Effector memory CD8-positive, alpha-beta T cell (primary cell): ENCODE results near the gene ELOVL5.
A peak's percentile ranks its signal among the peaks of the same experiment; 100 is the strongest.
"Not testable (repeated sequence)": the region's sequence is repeated elsewhere in the genome, so short reads cannot be mapped to it uniquely, and the experiment has no call there.

Experiments
- ATAC-seq: fragments of 150-1000 bp; cut with Tn5 transposase; replicated peaks from 2 replicates; pipeline ENCODE4 v1.10.0; 2021; ENCODE audit warnings: mild to moderate bottlenecking, moderate library complexity
- DNase-seq, 3 experiments: peaks; one replicate each; pipeline ENCODE4 v3.0.0; 2021
- H3K27ac Mint-ChIP-seq, 2 donors: one replicate each; pipeline ENCODE4 v1.8.0; 2022; ENCODE audit warnings: mild to moderate bottlenecking in 2 of 2, mixed read lengths in 2 of 2, moderate library complexity in 2 of 2
- H3K27me3 Mint-ChIP-seq, 2 donors: one replicate each; pipeline ENCODE4 v1.8.0; 2022; ENCODE audit warnings: mixed read lengths in 2 of 2
- H3K36me3 Mint-ChIP-seq: one replicate; pipeline ENCODE4 v1.8.0; 2022; ENCODE audit warnings: mild to moderate bottlenecking, moderate library complexity, mixed read lengths; ENCODE audit not compliant: insufficient read depth
- H3K4me1 Mint-ChIP-seq, 2 donors: one replicate each; pipeline ENCODE4 v1.8.0; 2022; ENCODE audit warnings: low read depth in 2 of 2, mixed read lengths in 2 of 2
- H3K4me3 Mint-ChIP-seq, 2 donors: one replicate each; pipeline ENCODE4 v1.8.0; 2022; ENCODE audit warnings: mild to moderate bottlenecking in 2 of 2, mixed read lengths in 2 of 2, moderate library complexity in 2 of 2
- H3K9me3 Mint-ChIP-seq, 2 donors: one replicate each; pipeline ENCODE4 v1.8.0; 2022; ENCODE audit warnings: mixed read lengths in 2 of 2
- total RNA-seq, 9 experiments: gene quantifications; one replicate each; lab custom pipeline; 2026; lab: John Stamatoyannopoulos, UW

Gene ELOVL5, protein sequence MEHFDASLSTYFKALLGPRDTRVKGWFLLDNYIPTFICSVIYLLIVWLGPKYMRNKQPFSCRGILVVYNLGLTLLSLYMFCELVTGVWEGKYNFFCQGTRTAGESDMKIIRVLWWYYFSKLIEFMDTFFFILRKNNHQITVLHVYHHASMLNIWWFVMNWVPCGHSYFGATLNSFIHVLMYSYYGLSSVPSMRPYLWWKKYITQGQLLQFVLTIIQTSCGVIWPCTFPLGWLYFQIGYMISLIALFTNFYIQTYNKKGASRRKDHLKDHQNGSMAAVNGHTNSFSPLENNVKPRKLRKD
- 116 to 227 (median 148) reads per million in 9 experiments for total RNA-seq

DNA sequence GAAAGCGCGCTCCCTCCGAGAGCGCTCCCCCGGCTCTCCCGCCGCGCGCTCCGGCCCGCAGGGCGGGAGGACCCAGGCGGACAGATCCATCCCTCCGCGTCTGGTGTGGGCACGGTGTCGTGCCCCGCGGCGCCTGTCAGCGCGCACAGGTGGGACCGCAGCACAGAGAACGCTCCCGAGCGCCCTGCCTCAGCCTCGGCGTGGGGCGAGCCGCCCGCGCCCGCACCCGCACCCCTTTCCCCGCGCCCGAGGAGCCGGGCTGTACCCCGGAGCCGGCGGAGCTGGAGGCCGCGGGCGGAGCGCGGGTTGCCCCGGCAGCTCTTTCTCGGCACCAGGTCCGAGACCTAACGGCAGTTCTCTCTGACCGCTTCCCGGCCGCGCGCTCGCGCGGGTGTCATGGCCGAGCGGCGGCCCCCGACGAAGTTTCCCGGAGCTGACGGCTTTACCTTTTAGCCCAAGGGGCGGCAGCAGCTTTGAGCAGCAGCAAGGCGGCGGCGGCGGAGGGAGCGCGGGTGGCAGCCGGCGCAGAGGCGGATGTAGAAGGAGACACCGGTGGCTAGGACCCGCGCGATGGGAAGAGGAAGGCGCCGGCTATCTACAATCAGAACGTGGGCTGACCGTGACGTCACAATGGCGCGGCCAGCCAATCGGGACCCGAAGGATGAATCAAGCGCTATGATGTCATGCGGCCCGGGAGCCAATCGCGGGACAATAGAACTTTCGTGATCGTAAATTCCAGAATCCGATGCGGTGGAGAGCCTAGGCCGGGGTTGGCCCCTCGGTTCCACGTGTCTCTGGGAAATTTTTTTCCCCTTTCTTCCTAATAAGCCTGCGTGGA, at the start of gene ELOVL5:
TSS of gene ELOVL5 (minus strand) at position 580 of the 838 bp plus-strand sequence. CDS start 53,251 bp downstream, outside the sequence.
- Mint-ChIP-seq H3K36me3 (peaks cover 48% of the 10 kb centered on the region), H3K4me3 (peak within 1 kb of the TSS; percentile 86 to 93), H3K4me1 (peaks cover 42 to 50% of the 10 kb centered on the region in 2 donors), H3K27me3 (no peaks in the 10 kb centered on the region), H3K27ac (peak within 1 kb of the TSS; percentile 89 to 96), H3K9me3 (no peaks in the 10 kb centered on the region)
- peak; percentile 96 for DNase-seq
- ATAC-seq = peak; percentile 81

DNA sequence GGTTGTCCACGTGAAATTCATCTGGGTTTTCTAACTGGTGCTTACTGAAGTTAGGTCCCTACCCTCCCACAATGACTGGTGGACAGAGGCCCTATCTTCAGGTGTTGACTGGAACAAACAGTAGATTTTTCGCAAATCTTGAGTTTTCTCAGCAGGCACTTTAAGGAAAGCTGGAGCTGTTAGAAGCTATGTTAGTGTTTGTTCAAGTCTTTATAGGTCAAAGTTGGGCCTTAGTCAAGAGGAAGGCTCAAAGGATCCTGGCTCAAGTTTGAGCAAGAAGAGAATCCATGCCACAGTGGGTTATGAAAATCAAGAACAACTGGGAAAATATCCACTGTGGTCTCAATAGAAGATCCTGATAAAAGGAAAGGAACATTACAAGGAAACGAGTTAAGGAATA, 48.5 kb upstream of the ELOVL5 start:
- no peaks in the 10 kb centered on the region for H3K9me3 Mint-ChIP-seq
- no peak for ATAC-seq
- H3K27ac Mint-ChIP-seq = no peak overlapping the region
- no peak for DNase-seq
- H3K36me3 Mint-ChIP-seq = no peaks in the 10 kb centered on the region
- H3K4me3 Mint-ChIP-seq = no peak overlapping the region
- H3K4me1 Mint-ChIP-seq = no peaks in the 10 kb centered on the region
- H3K27me3 Mint-ChIP-seq = no peaks in the 10 kb centered on the region

DNA sequence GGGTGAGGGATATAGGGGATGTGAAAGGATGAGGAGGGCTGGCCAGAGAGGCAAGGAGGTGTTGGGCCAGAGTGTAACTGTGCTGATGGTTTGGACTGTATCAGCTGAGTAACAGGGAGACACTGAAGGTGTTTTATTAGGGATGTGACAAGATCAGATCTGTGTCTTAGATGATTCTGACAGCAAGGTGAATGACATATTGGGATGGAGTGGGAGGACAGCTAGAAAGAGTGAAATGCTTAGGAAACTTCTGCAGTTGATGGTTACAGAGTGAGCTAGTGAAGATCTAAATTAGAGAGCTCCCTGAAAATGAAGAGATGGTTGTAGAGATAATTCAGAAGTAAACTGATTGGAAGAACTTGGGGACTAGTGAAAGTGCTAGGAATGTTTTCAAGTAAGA, 47.2 kb upstream of the ELOVL5 start:
- Mint-ChIP-seq H3K27me3 (no peaks in the 10 kb centered on the region), H3K4me3 (no peak overlapping the region), H3K36me3 (no peaks in the 10 kb centered on the region), H3K27ac (no peak overlapping the region), H3K9me3 (no peaks in the 10 kb centered on the region), H3K4me1 (no peaks in the 10 kb centered on the region)
- ATAC-seq = no peak
- DNase-seq = no peak

DNA sequence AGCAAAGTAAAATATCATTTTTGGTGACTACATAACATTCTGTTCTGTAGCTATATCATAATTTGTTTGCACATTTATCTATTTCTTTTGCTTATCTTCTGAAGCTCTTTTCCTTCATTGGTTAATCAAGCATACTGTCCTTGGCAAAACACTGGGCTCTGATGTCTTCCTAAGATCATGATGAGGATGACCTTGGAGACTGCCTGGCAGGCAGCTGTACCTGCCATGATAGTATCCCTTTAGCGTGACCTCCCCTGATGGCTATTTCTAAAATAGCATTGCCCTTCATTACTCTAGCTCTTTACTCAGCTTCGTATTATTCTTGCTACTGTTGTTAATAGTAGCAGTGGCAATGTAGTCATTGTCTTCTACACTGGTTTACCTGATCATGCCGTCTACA, 46.0 kb upstream of the ELOVL5 start:
- Mint-ChIP-seq H3K27ac (no peak overlapping the region), H3K9me3 (no peaks in the 10 kb centered on the region), H3K4me1 (no peaks in the 10 kb centered on the region), H3K4me3 (no peak overlapping the region), H3K36me3 (no peaks in the 10 kb centered on the region), H3K27me3 (no peaks in the 10 kb centered on the region)
- peak; percentile 26 for ATAC-seq
- DNase-seq = no peak

DNA sequence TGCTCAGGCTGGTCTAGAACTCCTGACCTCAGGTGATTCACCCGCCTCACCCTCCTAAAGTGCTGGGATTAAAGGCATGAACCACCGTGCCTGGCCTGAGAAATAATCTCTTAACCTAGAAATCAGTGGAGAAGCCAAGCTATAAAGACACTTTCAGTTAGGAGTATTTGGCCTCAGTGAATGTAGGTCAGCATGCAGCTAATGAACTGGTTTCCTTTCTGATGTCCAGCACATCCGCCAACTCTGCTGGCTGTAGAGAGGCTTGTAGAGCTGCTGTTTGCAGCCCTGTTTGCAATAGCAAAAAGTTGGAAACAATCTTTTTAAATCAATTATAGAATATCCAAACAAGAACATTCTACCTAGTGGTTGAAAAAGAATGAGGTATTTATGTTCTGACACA, 42.4 kb upstream of the ELOVL5 start:
- H3K27me3 Mint-ChIP-seq = peaks cover 0 to 9% of the 10 kb centered on the region in 2 donors
- no peak overlapping the region for H3K27ac Mint-ChIP-seq
- no peaks in the 10 kb centered on the region for H3K4me1 Mint-ChIP-seq
- no peaks in the 10 kb centered on the region for H3K36me3 Mint-ChIP-seq
- no peak overlapping the region for H3K4me3 Mint-ChIP-seq
- H3K9me3 Mint-ChIP-seq = no peaks in the 10 kb centered on the region
- no peak for ATAC-seq
- no peak for DNase-seq

DNA sequence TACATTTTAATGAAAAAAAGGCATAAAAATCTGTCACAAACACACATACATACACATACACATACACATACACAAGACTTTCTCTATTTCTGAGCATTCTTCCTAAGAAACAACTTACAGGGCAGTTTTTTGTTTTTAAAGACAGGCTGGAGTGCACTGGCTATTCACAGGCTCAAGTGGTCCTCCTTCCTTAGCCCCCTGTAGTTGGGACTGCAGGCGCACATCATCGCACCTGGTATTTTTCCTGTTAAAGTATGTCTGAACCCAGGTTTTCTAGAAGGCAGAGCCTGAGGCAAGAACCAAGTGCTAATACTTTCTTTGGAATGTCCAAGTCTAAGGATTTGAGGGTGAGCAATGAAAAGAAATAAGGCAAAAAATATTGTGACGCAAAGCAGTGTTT, 41.3 kb upstream of the ELOVL5 start:
- Mint-ChIP-seq H3K4me3 (no peak overlapping the region), H3K9me3 (no peaks in the 10 kb centered on the region), H3K27me3 (peaks cover 10 to 20% of the 10 kb centered on the region in 2 donors), H3K4me1 (no peaks in the 10 kb centered on the region), H3K36me3 (no peaks in the 10 kb centered on the region), H3K27ac (no peak overlapping the region)
- no peak for ATAC-seq
- DNase-seq = no peak

DNA sequence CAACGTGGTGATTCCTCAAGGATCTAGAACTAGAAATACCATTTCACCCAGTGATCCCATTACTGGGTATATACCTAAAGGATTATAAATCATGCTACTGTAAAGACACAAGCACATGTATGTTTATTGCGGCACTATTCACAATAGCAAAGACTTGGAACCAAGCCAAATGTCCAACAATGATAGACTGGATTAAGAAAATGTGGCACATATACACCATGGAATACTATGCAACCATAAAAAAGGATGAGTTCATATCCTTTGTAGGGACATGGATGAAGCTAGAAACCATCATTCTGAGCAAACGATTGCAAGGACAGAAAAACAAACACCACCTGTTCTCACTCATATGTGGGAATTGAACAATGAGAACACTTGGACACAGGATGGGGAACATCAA, 39.9 kb upstream of the ELOVL5 start:
- ATAC-seq, DNase-seq, H3K27ac Mint-ChIP-seq, H3K36me3 Mint-ChIP-seq, H3K4me1 Mint-ChIP-seq, H3K4me3 Mint-ChIP-seq, H3K9me3 Mint-ChIP-seq: not testable (repeated sequence)
- peaks cover 22 to 34% of the 10 kb centered on the region in 2 donors for H3K27me3 Mint-ChIP-seq

DNA sequence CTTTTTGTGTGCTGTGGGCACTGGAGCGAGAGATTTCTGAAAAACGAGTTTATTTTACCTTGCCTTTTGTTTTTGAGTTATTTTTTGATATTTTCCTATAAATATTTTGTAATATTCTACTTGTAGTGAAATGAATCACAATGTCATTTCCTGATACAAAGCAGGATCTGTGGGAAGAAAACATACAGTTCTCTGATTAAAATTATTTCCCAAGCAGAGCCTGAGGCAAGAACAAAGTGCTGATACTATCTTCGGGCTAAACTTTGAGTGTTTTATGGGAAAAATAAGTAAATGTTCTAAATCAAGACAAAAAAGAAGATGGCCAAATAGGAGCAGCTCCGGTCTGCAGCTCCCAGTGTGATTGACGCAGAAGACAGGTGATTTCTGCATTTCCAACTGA, 33.7 kb upstream of the ELOVL5 start:
- DNase-seq (no peak), ATAC-seq (no peak)
- Mint-ChIP-seq H3K9me3 (no peaks in the 10 kb centered on the region), H3K4me3 (no peak overlapping the region), H3K4me1 (no peaks in the 10 kb centered on the region), H3K27me3 (peaks cover 33 to 49% of the 10 kb centered on the region in 2 donors), H3K36me3 (no peaks in the 10 kb centered on the region), H3K27ac (no peak overlapping the region)

DNA sequence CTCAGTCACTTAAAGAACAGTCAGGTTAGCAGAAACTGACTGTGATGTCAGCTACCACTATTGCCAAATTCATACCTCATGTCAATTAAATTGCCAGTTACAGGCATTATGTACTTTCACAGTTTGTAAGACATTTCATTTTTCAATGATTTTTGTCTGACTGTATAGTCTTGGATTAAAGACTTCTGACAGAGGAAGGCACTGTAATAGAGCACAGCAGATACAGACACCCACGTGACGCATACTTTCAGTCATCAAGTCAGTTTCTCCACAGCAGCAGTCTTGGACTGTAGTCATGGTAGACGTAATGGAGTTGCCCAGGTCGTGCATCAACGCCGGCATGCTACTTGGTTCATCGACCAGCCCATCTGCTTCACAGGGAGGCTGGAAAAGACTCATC, 29.5 kb upstream of the ELOVL5 start:
- Mint-ChIP-seq H3K27ac (no peak overlapping the region), H3K9me3 (no peaks in the 10 kb centered on the region), H3K4me3 (no peak overlapping the region), H3K27me3 (peaks cover 6 to 11% of the 10 kb centered on the region in 2 donors), H3K4me1 (no peaks in the 10 kb centered on the region), H3K36me3 (no peaks in the 10 kb centered on the region)
- DNase-seq (no peak), ATAC-seq (no peak)

DNA sequence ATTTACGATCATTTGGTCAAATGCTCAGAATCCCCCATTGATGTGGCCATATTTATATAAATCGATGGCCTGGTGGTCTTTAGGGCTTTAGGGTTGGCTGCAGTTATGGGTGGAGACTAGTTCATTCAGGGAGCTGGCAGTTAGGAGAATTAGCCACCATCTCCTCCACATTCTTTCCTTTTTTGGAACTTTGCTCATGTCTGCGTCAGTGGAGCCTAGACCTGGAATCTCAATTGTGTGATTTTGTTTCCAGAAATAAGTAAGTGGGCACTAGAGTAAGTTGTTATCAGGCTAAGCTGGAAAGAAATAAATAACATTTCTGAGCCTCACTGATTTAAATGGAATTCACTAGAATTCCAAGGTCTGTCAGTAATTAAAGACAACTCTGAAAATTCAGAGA, 29.0 kb upstream of the ELOVL5 start:
- Mint-ChIP-seq H3K36me3 (no peaks in the 10 kb centered on the region), H3K4me1 (no peaks in the 10 kb centered on the region), H3K9me3 (no peaks in the 10 kb centered on the region), H3K27me3 (peaks cover 6 to 9% of the 10 kb centered on the region in 2 donors), H3K4me3 (no peak overlapping the region), H3K27ac (no peak overlapping the region)
- DNase-seq (no peak), ATAC-seq (no peak)

DNA sequence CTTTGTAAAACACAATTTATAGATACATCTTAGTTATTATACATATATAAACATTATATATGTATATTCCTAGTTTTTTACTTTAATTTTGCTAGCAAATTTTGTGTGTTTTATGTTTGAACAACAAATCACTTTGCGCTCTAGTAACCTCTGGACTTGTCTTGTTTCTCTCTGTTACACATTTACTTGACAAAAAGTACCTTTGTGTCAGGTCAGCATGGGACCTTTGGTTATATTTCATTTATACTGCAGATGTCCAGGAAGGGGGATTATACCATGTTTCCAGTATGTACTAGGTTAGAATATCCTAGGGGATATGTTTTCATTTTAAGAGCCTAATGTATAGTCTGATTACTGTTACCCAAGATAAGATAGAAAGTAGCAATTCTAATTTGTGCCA, 28.5 kb upstream of the ELOVL5 start:
- no peak overlapping the region for H3K27ac Mint-ChIP-seq
- no peak for DNase-seq
- H3K4me3 Mint-ChIP-seq = no peak overlapping the region
- ATAC-seq = no peak
- H3K27me3 Mint-ChIP-seq = peaks cover 6 to 9% of the 10 kb centered on the region in 2 donors
- H3K9me3 Mint-ChIP-seq = no peaks in the 10 kb centered on the region
- H3K4me1 Mint-ChIP-seq = no peaks in the 10 kb centered on the region
- no peaks in the 10 kb centered on the region for H3K36me3 Mint-ChIP-seq

DNA sequence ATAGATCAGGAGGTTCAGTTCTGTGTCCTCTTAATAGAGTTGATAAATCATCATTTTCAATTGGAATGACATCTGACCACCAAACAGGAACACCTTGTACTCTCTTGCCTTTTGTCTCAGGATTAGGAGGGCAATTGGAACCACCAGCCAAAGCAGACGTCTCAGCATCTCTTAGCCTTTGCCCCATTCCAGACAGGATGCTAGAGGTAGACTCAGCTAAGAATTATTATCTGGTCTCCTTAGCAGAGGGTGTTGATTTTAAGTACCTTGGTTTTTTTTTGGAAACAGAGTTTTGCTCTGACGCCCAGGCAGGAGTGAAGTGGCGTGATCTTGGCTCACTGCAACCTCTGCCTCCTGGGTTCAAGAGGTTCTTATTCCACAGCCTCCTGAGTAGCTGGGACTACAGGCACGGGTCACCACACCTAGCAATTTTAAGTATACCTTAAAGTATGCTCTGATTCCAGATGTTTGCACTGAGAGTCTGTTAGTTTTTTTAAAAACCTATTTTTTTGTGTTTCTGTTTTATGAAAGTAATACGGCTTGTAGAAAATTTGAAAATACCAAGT, 28.0 kb upstream of the ELOVL5 start:
- H3K4me3 Mint-ChIP-seq = no peak overlapping the region
- no peak overlapping the region for H3K27ac Mint-ChIP-seq
- no peaks in the 10 kb centered on the region for H3K9me3 Mint-ChIP-seq
- ATAC-seq = no peak
- DNase-seq = no peak
- no peaks in the 10 kb centered on the region for H3K36me3 Mint-ChIP-seq
- peaks cover 4 to 5% of the 10 kb centered on the region in 2 donors for H3K27me3 Mint-ChIP-seq
- H3K4me1 Mint-ChIP-seq = no peaks in the 10 kb centered on the region

DNA sequence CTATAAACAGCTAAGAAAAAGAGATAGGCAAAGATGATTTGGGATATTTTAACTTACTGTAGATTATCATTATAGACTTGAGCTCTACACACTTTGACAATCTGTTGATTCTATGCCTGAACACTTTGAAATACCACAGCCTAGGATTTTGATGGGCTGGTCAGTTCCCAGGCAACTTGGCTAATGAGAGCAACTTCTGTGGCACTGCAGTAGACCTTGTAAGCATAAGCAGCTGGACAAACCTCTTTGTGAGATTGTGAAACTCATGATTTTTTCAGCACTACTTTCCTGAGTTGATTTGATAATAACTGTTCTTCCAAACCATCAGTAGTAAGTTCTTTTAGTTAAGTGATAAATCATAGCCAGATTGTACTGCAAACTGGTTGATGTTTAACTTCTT, 27.1 kb upstream of the ELOVL5 start:
- Mint-ChIP-seq H3K4me3 (no peak overlapping the region), H3K9me3 (no peaks in the 10 kb centered on the region), H3K36me3 (no peaks in the 10 kb centered on the region), H3K4me1 (no peaks in the 10 kb centered on the region), H3K27ac (no peak overlapping the region), H3K27me3 (no peaks in the 10 kb centered on the region)
- ATAC-seq (no peak), DNase-seq (no peak)

DNA sequence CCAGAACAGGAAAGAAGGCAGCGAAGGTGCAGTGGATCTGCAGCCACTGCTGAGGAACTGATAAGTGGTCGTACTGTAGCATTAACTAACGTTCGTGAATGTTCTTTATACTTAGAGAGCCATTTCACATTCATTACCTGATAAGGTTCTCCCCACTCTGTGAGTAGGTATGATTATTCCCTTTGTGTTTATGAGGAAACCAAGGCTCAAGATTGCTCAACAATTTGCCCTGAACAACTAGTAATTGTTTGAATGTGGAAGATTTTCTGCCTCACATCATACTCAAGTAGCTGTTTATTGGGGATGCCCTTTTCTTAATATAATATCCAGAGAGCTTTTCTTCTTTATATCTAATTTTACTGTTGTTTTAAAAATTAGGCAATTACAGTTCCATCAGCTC, 24.9 kb upstream of the ELOVL5 start:
- H3K4me1 Mint-ChIP-seq = no peaks in the 10 kb centered on the region
- ATAC-seq (no peak), DNase-seq (no peak)
- peaks cover 0 to 8% of the 10 kb centered on the region in 2 donors for H3K27me3 Mint-ChIP-seq
- no peak overlapping the region for H3K27ac Mint-ChIP-seq
- no peaks in the 10 kb centered on the region for H3K9me3 Mint-ChIP-seq
- no peaks in the 10 kb centered on the region for H3K36me3 Mint-ChIP-seq
- no peak overlapping the region for H3K4me3 Mint-ChIP-seq
